Coronary artery (tissue), 2 donors: ENCODE results near the gene CCN5.

ENCODE experiments used
- DNase-seq: peaks from one replicate; pipeline ENCODE4 v3.0.0-alpha.2; 2017; ENCODE audit warnings: low spot score
- H3K27ac ChIP-seq, 2 donors: fragments of 200-600 bp; sonication (generic); one replicate each; pipeline ENCODE4 v1.5.1; 2016 to 2019
- H3K4me3 ChIP-seq: fragments of 200-600 bp; sonication (generic); 2 replicates; pipeline ENCODE4 v1.5.1; 2016; ENCODE audit warnings: mild to moderate bottlenecking, moderate library complexity
- CTCF ChIP-seq: fragments of 200-600 bp; sonication (generic); IDR thresholded peaks from one replicate; pipeline ENCODE4 v1.5.1; 2019; ENCODE audit warnings: antibody characterized with exemption

CCN5 gene

DNA sequence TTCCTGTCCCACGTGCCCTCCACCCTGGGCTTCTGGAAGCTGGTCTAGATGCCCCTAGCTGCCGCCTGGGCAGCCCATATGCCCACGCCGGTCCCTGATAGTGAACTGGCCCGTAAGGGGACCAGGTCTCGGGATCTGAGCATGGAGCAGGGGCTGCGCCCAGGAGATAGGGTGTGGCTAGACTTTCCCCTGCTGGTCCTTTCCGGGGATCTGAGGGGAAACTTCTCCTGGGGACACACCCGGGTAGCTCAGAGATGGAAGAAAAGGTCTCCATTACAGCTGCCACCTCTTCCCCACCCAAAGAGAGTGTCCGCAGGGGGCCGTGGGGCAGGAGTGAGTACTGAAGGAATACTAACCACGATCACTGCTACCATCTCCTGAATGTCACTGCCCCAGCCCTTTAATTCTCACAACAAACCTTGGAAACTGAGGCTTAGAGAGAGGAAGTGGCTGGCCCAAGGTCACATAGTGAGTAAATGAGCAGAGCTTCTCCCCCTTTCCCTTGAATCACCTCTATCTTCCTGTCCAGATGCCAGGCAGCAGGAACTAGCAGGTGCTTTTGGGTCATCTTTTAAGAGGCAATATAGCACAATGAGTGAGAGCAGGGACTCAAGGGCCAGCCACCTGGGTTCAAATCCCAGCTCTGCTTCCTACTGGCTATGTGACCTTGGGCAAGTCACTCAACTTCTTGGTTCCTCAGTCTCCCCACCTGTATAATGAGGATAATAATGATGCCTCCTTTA is 11.8 kb upstream of the CCN5 start:
- Histone ChIP-seq H3K27ac (peak overlapping the region; percentile 94 to 95), H3K4me3 (peak overlapping the region; percentile 45)
- no peak for TF ChIP-seq CTCF
- DNase-seq = no peak

DNA sequence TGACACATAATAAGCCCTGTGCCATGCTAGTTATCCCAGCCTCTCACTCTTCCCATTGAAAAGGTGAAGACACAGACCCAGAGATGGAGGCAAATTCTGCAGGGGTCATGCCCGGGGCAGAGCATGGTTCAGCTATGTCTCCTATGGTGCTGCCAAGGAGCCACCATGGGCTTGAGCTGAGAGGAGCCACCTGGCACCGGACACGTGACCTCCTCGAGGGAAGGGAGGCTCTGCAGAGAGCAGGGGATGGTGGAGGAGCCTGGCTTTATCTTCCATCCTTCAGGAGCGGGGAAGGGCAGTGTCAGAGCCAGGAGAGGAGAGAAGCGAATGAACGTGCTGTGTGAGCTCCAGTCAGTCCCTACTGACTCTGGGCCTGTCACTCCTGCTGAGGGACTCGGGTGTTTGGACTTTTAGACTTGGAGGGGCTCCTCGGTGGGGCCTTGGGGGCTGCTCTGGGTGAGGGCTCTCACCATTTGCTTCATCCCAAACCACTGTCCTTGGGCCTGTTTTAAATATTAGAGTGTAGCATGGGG is 11.1 kb upstream of the CCN5 start:
- peak overlapping the region; percentile 94 to 95 for H3K27ac ChIP-seq
- no peak for DNase-seq
- TF ChIP-seq CTCF = no peak
- no peak overlapping the region for H3K4me3 ChIP-seq

DNA sequence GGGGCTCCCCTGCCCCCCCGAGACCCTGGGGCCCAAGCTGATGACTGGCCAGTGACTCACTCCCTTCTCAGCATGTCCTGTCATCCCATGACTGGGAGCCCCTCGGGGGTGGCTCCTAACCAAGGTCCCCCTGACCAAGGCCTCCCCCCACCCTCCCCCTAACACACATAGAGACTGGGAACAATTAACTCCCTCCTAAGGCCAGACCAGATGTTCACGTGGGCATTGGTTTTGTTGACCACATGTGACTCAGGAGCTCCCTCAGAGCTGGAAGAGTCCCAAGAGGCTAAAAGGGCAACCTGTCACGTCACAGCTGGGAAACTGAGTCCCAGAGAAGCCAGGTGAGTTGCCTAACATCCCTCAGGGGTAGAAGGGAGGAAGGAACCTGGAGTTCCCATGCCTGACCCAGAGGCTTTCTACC is 10.6 kb upstream of the CCN5 start:
- TF ChIP-seq CTCF = no peak
- Histone ChIP-seq H3K27ac (peak overlapping the region; percentile 94 to 95), H3K4me3 (no peak overlapping the region)
- DNase-seq = no peak

GRCh38 chr20:44705364-44706094 is 9.6 kb upstream of the CCN5 start:
- no peak for TF ChIP-seq CTCF
- H3K27ac ChIP-seq = peak overlapping the region; percentile 94 to 95
- no peak overlapping the region for H3K4me3 ChIP-seq
- no peak for DNase-seq

DNA sequence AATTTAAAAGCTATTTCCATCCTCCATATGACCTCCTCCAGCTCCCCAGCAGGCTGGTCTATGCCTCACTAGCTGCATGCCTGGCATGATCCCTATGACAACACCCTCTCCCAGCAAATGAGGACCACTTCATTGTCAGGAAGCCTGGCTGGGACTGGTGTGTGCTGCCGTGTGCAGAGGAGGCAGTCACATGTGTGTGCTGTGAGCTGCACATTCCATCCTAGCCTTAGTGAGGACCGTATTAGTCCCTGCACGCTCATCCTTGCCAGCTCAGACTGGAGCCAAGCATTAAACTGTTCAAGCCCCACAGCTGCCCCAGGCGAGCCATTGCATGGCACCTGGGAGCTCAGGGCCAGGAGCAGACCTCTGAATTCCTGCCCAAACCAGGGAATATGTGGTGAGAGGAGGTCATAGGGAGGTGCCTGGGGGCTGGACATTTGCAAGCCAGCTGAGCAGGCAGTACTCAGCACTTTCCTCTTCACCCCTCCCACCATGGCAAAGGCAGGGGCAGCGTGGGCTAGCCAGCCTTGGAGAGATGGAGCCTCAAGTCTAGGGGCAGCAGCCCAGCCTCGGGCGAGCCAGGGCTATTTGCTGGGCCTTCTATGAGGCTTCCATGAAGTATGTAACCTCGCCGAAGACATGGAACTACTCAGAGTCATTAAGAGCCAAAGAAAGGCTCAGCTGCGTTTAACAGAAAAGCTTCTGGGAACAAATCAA is 8.7 kb upstream of the CCN5 start:
- DNase-seq = peak; percentile 97
- TF ChIP-seq CTCF = no peak
- Histone ChIP-seq H3K4me3 (no peak overlapping the region), H3K27ac (peak overlapping the region; percentile 94 to 95)

GRCh38 chr20:44707018-44707579 is 8.1 kb upstream of the CCN5 start:
- no peak for TF ChIP-seq CTCF
- no peak for DNase-seq
- H3K4me3 ChIP-seq = no peak overlapping the region
- peak overlapping the region; percentile 94 to 95 for H3K27ac ChIP-seq
